D341Med (cell line): ENCODE data around the gene SLC35E4.

Source experiments
- DNase-seq: peaks from one replicate; pipeline ENCODE4 v3.0.0; 2012; ENCODE audit warnings: low spot score

Gene SLC35E4

DNA sequence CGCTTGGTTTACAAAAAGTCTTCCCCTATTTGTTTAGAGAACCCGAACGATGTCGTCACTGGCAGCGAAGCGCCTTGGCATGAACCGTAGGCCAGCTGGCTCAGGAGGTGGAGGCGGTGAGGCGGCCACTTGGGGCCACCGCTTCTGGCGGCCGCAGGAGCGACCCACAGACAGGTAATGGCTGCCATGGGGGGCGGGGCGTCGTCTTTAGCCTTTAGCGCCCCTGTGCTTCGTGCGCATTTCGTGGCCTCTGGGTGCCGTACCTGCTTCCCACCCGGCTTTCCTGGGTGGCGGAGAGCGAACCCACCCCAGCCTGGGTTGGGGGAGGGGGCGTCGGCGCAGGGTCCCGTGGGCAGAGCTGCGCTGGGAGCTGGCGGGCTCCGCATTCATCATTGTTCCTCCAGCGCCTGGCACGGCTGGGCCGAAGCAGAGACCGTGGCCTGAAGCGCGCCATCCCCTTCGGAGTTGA is 58.6 kb downstream of the SLC35E4 start:
- DNase-seq: peak; percentile 81

DNA sequence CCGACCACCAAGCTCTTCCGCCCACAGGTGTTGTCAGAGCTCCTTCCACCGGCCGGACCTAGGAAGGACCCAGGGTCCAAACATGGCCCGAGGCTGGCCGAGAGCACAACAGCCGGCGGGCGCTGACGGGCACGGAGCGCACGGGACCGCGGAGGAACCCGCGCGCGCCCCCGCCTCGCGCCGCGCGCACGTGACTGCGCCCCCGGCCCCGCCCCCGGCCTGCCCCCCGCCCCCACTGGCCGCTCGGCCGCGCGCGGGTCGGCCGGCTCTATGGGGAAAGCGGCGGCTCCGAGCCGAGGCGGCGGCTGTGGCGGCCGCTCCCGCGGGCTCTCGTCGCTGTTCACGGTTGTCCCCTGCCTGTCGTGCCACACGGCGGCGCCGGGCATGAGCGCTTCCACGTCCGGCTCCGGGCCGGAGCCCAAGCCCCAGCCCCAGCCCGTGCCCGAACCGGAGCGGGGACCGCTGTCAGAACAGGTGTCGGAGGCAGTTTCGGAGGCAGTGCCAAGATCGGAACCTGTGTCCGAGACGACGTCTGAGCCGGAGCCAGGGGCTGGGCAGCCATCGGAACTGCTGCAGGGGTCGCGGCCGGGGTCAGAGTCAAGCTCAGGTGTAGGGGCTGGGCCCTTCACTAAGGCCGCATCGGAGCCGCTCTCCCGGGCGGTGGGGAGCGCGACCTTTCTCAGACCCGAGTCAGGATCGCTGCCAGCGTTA is 59.2 kb downstream of the SLC35E4 start, which contains the start of gene OSBP2:
Gene OSBP2 (plus strand): TSS at position 235 of the 711 bp plus-strand sequence. CDS start 36 bp downstream, at position 271.
- DNase-seq: peak; percentile 91

DNA sequence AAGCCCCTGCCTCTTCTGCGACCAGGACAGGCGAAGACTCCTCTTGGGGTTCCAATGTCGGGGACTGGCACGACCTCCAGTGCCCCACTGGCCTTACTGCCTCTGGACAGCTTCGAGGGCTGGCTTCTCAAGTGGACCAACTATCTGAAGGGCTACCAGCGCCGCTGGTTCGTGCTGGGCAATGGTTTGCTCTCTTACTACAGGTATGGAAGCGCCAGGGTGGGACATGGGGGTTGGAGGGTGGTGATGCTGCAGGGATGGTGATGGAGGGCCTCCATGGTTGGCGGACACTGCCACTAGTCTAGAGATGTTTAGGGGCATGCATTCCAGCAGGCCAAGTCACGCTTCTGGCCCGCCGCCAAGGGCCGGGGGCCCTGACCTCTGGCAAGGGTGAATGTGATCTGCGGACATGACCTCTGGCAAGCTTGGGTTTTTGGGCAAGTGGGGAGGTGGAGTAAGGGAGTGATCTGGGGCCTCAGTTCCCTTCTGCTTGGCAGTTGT is 59.8 kb downstream of the SLC35E4 start:
- no peak for DNase-seq

DNA sequence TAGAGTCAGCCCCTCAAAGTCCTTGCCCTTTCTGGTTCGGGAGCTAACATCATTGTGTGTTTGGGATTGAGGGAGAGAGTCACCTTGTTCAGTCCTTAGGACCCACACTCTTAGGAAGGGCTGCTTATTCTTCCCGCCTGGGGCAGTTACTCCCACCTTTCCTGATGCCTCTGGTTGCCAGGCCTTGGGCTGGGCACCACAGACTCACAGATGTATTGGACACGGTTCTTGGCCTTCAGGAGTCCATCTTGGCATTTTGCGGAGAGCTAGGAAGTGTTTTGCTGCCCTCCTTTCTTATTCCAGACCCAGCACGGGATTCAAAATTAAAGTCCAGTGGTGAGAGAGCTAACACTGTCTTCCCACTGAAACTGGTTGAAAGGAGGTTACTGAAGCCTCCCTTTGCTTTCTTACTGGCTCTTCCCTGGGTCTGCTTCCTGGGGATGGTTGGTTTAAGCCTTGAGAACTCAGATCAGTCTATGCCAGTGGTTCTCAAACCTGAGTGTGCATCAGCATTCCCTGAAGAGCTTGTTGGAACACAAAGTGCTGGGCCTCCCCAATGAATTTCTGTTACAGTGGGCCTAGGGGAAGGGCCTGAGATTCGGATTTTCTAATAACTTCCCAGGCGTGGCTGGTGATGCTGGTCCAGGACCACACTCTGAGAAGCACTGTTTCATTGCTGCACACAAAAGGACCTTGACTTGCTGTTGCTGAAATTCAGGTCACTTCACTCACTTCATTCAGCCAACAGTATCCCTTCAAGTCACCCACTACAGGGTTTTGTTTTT is 60.5 kb downstream of the SLC35E4 start:
- no peak for DNase-seq
